Activated CD4-positive, CD25-positive, alpha-beta regulatory T cell treated with anti-CD3 and anti-CD28 coated beads, Interleukin-2, amount 50 U/mL, for 16 hours (primary cell): ENCODE results near the gene FBXL7.
"Not testable (repeated sequence)": the region's sequence is repeated elsewhere in the genome, so short reads cannot be mapped to it uniquely, and the experiment has no call there.

Experiments
- DNase-seq: peaks from one replicate; pipeline ENCODE4 v3.0.0-alpha.2; 2020; ENCODE audit warnings: low read depth, low spot score

The FBXL7 gene

DNA sequence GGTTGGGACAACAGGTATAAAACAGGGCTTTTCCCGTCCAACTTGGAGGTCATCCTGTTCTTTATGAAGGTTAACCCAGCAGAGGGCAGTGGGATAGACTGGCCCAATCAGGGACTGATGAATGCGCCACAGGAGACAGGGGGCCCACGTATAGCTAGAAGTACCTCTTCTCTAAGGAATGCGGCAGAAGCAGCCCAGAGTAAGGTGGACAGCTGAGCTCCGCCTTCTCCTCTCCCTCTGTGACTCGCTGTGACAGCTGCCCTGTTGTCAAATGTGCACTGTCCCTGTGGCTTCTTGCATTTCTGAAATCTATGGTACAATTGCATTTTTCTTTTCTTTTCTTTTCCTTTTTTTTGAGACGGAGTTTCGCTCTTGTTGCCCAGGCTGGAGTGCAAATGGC lies 306.6 kb downstream of the FBXL7 start:
- no peak for DNase-seq

DNA sequence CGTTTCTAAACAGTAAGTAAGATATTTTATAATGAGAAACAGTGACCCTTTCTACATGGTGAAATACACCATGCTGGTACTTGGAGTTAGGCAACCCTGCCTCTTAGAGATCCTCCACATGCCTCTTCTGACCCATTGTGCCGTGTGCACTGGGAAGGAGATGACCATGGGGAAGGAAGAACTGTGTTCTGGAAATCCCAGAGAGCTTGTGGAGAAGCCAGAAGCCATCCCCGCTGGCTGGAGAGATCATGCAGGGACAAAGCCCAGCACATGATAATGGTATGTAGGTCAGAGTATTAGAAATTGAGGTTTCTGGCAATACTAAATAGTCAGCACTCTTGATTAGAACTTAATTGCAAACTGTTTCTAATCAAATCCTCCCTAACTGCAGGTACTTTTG lies 307.3 kb downstream of the FBXL7 start:
- DNase-seq = no peak

DNA sequence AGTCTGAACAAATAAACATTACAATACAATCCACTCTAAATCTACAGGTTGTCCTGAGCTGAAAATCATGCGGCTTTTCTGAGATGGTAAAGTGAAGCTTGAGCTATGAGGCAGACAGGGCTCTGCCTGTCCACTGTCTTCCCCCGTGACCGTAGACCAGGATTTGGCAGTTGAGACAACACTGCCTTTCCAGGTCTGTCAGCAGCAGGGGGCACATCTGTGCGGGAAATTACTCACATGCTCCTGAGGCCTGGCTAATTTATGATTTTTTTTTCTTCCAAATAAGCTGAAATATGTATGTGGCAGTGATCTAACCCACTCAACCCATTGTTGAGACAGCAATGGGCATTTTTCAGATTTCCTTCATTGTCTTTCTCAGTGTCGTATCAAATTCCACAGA lies 307.9 kb downstream of the FBXL7 start:
- no peak for DNase-seq

DNA sequence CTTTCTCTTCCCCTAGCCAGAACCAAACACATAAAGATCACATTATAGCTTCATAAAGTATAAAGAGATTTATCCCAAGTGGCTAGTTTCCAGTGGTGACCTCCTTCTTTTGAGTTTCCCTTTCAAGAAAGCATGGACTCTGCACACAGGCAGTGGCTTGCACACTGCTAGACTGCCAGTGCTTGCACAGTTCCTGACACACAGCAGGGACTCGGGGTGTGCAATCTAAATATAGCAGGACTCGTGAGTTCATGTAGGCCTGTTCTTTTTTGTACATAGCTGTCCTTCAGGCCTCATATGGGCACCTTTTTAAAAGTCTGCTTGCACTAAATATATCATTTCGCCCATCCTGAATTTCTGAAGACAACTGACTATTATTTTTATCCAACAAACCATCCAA lies 308.6 kb downstream of the FBXL7 start:
- DNase-seq = no peak

DNA sequence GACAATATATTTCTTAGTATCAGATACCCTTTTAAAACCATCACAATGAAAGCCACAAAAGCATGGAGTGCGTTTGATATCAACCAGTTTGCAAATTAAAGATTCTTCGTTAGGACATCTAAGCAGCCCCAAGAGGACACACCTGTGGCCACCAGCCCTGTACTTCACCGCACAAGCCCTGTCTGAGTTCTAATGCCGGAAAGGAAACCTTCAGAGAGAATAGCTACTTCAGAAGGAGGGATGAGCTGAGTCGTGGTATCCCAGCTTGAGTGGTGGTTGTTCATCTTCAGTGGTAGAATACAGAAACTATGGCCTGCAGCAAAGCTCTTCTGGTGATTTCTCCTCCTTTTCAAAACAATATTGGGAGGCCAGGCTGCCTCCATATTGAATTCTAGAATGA lies 319.6 kb downstream of the FBXL7 start:
- DNase-seq = no peak

DNA sequence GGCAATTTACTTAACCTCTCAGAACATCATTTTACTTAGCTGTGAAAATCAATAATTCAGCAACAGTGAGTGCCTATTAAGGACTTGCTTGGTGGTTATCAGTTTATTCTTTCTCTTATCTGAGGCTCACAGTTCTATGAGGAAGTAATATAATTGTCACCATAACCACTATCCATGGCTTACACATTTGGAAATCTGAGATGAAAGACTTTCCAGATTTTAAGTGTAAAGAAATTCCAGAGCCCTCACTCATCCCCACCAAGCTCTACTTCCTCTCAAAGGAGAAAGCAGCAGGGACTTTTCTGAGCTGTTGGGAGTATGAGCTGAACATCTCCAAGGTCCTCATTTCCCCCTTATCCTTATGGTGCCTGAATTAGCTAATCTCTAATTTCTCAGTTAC lies 321.5 kb downstream of the FBXL7 start:
- no peak for DNase-seq

DNA sequence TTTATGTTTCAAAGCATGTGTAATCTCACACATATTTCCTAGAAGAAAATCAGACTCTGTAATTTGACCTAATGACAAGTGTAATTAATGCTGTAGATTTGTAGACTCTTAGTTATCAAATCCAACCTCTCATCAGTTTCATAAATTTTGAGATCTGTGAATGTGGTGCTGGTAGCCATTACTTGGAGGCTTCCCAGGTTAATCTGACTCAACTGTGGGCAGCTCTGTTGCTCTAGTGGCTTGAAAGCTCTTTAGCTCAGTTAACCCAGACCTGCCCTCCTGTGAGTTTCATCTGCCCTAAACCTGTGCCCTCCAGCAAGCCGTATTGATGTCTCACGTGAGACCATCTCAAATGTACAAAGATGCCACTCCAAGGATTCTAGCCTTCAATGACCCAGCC lies 323.4 kb downstream of the FBXL7 start:
- DNase-seq = no peak

DNA sequence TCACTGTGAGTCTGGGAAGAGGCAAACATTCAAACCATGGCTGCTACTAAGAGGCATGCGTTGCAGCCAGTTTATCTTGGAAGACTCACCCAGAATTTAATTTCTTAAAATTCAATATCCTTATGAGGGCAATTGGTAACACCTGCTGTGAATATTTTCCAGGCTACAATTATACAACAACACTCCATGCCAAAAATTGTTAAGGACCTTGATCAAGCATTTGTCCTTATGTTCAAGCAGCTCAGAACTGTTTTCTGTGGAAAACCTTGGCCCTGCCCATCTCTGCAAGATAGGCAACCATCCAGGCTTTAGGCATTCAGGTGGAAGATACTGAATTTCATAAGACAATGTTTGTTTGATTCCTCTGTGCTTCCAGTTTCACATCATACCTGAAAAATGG lies 327.8 kb downstream of the FBXL7 start:
- no peak for DNase-seq

DNA sequence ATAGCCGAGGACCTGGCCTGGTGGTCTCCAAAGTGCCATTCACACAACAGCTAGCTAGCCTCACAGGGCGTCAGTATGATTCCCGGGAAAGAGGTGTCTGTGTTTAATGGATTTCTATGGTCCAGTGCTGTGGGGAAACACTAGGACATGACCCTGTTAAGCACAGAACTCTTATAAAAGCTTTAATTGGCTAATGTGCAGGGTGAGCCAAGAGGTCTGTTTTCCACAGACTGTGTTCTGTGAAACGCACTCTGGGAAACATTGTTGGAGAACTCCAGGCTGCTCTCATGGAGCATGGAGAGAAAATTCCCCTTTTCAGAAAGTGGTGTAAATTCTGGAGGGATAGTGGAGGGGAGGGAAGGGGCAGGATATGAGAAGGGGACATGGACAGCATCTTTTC lies 331.4 kb downstream of the FBXL7 start:
- DNase-seq = no peak

DNA sequence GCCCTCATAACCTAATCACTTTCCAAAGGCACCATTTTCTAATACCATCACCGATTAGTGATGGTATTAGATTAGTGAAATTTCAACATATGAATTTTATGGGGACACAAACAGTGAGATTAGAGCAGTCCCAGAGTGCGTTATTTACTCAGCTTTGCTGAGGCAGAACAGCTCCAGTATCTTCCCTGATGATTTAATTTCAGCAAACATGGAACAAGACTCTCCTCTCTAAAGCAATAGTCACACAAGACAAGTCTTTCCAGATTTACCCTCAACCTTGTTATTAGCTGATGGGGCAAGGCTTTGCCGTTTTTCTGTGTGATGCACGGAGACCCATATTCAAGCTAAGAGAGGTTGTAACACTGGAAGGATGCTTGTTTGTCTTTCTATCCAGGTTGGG lies 333.4 kb downstream of the FBXL7 start:
- DNase-seq = no peak

DNA sequence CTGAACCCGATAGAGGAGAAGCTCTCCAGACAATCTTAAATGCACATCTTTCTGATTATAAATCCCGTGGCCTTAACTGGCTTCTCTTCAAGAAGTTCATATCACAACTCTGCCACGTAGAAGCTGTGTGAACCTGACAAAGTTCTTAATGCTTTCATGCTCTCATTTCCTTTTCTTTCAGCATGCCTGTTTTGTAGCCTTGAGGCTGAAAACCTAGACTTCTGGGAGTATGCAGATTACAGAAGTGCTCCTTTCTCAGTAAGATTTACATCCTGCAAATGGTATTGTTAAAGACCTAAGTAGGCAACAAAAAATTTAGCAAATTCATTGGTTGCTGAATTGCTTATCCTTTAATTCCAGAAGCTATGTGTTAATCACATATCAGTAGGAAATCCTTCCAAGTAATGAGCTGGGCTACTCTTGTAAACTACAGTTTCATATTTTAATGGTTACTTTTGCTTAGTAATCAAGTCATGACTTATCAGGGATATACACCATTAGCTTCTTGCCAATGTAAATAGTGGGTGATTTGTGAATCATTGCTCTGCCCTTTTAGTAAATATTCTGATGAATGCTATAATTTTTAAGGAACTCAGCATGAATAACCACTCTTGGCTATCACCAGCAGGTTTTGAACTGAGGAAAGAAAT lies 334.7 kb downstream of the FBXL7 start:
- no peak for DNase-seq

DNA sequence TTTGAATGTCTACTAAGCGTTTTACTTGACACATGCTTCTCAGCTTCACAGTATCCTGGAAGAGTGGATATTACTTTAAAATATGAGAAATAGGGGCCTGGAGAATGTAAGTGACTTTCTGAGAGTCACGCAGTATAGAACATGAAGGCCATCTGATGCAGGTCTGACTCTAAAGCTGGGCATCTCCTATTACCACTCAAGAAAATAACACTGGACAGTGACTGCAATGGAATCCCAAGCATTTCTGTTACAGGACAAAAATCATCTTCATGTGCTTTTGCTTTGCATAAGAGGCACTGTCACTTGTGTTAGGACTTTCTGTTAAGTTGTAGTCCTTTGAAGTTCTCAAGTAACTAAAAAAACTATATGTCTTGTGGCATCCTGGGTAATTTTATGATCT lies 335.5 kb downstream of the FBXL7 start:
- DNase-seq = no peak

DNA sequence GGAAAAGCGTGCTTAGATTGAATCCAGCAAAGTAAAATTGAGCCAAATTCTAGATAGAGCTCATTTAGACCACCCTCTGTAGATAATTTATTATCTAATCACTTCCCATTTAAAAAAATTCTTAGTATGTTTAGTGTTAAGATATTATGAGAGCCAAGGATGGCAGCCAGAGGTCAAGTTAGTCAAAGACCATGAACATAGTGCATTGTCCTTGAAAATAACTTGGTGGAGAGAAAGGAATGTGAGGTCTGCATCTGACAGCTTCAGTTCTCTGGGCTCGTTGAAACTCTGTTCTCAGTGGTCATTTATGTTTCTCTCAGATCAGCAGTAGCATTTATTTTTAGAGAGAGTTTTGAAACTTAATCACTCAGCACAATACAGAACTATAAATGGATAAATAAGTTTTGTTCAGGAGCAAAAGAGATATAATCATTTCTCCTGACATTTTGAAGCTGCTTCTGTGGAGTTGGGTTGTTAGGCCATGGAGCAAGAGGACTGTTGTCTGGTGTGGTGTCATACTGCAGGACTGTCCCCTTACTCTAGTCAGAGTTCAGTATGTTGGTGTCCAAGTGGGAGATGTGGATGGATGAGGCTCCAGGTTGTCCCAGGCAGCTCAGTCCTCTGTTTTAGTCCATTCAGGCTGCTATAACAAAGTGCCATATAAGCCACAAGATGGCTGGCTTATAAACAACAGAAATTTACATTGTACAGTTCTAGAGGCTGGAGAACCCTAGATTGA lies 337.7 kb downstream of the FBXL7 start:
- no peak for DNase-seq

DNA sequence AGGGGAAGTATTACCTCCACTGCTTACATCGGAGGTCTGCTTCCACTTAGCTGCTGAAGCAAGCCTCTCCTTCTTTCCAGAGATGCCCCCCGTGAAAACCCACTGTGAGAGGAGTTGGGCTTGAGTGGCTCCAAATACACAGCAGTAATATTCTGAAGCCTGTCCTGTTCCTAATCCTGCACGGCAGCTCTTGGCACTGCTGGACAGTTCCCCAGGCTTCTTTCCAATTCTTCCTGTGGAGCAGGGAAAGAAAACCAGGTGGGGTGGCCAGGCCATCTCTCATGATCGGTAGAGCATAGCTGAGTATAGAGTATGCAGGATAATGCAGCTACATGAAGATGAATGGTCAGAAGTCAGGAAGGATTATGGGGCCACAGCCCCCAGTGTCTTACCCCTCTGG lies 344.3 kb downstream of the FBXL7 start:
- no peak for DNase-seq

DNA sequence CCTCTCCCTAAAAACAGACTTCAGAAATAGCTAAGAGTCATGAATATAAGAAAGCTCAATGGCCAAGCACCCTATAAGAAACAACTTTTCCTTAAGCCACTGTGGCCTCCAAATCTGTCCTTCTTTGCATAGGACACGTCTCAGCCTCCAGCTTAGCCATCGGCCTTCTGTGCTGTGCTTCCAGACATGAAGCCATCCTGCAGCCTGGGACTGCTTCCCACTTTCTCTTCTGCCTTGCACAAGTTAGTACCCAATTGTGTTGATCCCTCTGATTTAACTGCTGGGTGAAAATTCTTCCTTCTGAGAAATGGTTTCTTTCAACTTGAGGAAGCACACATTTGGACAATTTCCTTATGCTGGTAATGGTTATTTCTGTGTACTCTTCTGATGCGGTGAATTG lies 344.9 kb downstream of the FBXL7 start:
- DNase-seq = no peak

DNA sequence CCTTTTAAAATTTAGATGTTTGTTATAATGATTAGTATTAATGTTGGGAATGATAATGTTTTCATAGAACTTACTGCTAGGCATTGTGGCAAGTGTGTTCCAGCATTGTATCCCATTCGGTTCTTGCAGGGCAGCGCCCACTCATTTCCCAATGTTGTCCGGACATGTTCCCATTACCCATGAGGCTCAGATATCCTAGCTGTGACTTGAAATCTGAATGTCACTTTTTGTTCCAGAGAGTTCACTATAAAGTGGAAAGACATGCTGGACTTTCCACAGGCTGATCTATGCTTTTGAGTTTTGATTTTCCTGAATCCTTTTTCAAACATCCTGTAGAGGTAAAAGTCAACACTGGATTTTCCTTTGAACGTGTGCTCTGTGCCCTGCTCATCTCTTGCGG lies 350.6 kb downstream of the FBXL7 start:
- no peak for DNase-seq

DNA sequence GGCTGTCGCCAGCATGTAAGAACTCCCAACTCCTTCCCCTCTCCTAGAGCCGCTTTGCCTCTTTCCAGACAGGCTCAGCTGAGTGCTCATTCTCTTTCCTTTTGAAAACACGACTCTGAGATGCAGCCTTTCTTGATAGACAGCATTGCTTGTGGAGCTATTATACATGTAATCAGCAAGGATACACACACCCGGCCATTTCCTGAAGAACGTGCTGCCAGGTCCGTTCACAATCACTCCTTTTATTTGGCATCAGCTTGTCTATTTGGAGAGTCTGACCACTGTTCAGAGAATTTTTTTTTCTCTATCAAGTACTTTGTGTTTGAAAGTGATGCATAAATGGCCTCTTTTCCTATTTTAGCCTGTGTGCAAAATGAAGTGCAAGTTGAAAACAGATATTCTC lies 351.0 kb downstream of the FBXL7 start:
- no peak for DNase-seq

DNA sequence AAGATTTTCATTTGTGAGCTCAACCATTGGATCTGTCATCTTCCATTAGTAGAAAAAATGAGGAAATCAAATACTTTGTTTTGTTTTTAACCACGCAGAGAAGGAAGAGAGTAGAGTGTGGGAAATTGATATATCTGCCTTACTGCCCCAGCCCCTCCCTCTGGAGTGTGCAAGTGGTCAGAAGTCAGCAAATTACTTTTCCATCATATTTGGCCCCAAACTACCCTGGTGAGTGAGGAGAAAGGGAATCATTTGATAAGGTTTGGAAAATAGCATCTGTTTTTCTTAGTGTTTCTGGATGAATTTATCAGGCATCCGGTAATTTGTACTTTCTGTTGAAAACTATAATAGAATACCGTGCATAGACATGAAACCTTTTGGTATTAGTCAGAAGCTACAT lies 352.2 kb downstream of the FBXL7 start:
- no peak for DNase-seq

DNA sequence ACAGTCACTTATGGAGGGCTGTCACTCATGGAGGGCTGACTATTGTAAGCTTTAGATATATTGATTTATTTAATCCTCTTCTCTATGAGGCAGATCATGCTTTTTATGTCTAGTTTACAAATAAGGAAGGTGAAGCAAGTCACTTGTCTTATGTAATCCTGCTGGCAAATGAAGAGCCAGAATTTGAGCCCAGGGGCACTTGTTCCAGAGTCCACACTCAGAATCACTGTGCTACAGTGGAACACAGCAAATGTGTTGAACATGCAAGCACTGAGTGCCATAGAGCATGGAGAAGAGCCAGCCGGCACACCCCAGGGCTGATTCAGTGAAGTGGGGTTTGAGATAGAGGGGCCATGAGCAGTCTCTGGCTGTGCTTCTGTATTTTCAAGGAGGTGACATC lies 353.0 kb downstream of the FBXL7 start:
- DNase-seq = no peak

DNA sequence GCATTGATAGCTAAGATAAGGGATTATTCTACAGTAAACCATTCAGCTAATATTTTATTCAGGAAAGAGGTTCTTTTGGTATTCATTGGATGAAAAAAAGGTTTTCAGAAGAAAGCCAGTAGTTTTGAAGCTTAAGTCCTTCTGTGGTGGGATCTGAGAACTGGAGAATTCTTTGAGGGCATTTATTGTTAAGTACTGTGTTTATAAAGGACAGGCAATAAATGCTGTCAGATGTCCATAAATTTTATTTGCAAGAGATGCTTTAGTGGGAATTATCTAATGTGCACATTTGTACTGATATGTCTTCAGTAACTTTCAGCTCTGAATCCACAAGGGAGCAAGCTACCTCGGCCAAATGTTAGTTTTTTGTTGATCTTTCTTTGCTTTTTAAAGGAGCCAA lies 358.3 kb downstream of the FBXL7 start:
- DNase-seq = no peak

DNA sequence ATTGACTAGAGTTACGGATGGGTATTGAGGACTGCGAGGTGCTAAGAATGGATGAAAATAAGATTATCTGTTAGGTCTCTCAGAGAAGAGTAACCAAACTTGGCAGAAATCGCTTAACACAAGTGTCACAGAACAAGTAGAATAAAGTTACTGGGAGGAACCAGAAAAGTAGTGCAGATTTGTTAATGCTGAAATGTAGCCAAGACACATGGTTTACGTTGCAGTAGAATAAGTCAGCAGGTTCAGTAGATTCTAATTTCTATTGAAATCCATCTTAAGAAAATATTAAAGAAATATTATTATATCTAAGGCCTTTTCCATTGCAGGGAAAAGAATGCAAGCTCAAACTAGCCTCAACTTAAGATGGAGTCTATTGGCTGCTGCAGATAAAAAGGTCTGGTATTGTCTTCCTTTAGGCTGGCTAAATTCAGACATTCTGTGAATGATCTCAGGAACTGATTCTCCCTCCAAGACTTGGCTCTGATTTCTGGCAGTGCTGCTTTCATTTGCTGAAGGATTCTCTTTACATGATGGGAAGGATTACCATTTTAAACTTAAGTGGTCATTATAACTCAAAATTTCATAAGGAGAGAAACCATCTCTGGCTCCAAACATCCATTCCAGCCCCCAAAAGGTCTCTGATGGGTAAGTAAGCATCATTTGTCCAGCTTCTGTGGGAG lies 364.7 kb downstream of the FBXL7 start:
- no peak for DNase-seq

DNA sequence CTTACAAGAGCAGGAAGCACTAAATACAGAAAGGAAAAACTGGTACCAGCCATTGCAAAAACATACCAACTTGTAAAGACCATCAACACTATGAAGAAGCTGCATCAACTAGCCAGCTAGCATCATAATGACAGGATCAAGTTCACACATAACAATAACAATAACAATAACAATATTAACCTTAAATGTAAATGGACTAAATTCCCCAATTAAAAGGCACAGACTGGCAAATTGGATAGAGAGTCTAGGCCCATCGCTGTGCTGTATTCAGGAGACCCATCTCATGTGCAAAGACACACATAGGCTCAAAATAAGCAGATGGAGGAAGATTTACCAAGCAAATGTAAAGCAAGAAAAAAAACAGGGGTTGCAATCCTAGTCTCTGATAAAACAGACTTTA lies 372.3 kb downstream of the FBXL7 start:
- not testable (repeated sequence) for DNase-seq

DNA sequence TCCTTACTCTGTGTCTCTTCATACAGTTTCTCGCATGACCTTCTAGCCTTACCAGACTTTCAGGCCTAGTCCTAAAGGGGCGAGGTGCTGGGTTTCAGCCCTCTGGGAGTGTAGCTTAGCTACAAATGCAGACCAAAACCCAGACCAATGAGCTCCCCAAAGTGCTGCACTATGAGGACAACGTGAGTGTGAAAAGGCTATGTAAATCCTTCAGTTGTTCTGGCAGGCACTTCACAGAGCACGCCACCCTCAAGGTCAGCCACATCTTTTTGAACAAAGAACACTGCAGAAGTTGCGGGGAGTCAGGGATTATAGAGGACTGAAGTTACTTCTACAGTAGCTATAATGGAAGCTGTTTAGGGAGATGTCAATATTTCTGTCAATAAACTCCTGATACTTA lies 377.9 kb downstream of the FBXL7 start:
- no peak for DNase-seq
